ENCODE data around the gene SCAMP2.
"Not testable (repeated sequence)": the region's sequence is repeated elsewhere in the genome, so short reads cannot be mapped to it uniquely, and the experiment has no call there.

SCAMP2 gene

DNA sequence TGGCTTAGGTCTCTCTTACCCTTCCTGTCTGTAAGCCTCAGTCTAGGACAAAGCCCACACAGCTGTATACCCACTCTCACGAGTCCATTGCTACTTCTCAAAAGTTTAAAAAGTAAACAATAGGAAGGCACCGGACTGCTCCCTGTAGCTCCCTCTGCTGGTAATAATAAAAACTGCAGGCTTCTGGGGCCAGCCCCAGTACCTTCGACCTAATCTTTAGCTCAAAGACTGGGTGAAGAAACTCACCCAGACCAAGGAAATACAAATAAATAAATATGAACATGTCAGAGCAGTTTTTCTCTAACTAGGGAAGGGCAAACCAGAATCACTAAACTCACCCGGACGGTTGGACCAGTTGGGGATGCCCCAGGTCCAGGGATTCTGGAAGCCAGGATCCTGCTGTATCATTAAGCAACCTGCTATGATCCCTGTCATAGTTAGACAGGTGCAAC is 28.5 kb upstream of the SCAMP2 start:
- Histone ChIP-seq H3K4me1 (ENCODE audit: low read length) (peaks cover 35% of the 10 kb centered on the region), H3K9me3 (ENCODE audit: insufficient read depth, low read length) (no peaks in the 10 kb centered on the region), H3K79me2 (ENCODE audit: low read length) (peaks cover 27% of the 10 kb centered on the region), H3K4me3 (ENCODE audit: low read length) (no peak overlapping the region), H3K4me2 (ENCODE audit: low read length) (peak overlapping the region; percentile 9; the same call in 1 of the 2 replicates), H2AFZ (ENCODE audit: low read depth, low read length) (no peak overlapping the region), H3K36me3 (replicated peaks; ENCODE audit: low read depth, low read length) (peaks cover 76% of the 10 kb centered on the region), H3K9ac (ENCODE audit: low read length) (no peak overlapping the region), H4K20me1 (ENCODE audit: insufficient read depth, low read length) (no peaks in the 10 kb centered on the region), H3K27me3 (ENCODE audit: low read depth, low read length) (no peaks in the 10 kb centered on the region), H3K27ac (ENCODE audit: low read length) (peak overlapping the region; percentile 49)
- TF ChIP-seq, protein P1, sequence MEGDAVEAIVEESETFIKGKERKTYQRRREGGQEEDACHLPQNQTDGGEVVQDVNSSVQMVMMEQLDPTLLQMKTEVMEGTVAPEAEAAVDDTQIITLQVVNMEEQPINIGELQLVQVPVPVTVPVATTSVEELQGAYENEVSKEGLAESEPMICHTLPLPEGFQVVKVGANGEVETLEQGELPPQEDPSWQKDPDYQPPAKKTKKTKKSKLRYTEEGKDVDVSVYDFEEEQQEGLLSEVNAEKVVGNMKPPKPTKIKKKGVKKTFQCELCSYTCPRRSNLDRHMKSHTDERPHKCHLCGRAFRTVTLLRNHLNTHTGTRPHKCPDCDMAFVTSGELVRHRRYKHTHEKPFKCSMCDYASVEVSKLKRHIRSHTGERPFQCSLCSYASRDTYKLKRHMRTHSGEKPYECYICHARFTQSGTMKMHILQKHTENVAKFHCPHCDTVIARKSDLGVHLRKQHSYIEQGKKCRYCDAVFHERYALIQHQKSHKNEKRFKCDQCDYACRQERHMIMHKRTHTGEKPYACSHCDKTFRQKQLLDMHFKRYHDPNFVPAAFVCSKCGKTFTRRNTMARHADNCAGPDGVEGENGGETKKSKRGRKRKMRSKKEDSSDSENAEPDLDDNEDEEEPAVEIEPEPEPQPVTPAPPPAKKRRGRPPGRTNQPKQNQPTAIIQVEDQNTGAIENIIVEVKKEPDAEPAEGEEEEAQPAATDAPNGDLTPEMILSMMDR (IDR thresholded peaks at IDR 0.05; ENCODE audit: low read depth, low read length): peak; percentile 96
- TF ChIP-seq EZH2phosphoT487 (IDR thresholded peaks at IDR 0.05; ENCODE audit: low read depth): no peak

DNA sequence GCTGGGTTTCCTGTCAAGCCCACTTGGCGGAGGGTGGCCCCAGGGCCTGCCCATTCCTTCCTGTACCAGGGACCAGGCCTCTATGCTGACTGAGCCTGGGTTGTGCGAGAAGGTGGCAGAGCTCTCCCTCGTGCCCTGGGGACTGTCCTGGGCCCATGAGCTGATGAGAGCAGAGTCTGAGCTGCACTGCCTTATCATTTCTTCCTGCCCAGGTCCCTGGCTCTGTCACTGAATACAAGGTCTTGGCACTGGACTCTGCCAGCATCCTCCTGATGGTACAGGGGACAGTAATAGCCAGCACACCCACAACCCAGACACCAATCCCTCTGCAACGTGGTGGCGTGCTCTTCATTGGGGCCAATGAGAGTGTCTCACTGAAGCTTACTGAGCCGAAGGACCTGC is 24.1 kb upstream of the SCAMP2 start:
- TF ChIP-seq, protein P1 (IDR thresholded peaks at IDR 0.05; ENCODE audit: low read depth, low read length): no peak
- no peak for TF ChIP-seq EZH2phosphoT487 (IDR thresholded peaks at IDR 0.05; ENCODE audit: low read depth)
- no peak overlapping the region for H3K4me3 ChIP-seq (ENCODE audit: low read length)
- 0 out of 2 replicates have a peak overlapping the region, but pooled peaks have one; percentile 20 for H3K27ac ChIP-seq (ENCODE audit: low read length)
- H2AFZ ChIP-seq (ENCODE audit: low read depth, low read length): no peak overlapping the region
- no peaks in the 10 kb centered on the region for H3K27me3 ChIP-seq (ENCODE audit: low read depth, low read length)
- H3K9ac ChIP-seq (ENCODE audit: low read length): no peak overlapping the region
- H3K79me2 ChIP-seq (ENCODE audit: low read length): peaks cover 15% of the 10 kb centered on the region
- H3K36me3 ChIP-seq (replicated peaks; ENCODE audit: low read depth, low read length): peaks cover 82% of the 10 kb centered on the region
- H3K9me3 ChIP-seq (ENCODE audit: insufficient read depth, low read length): no peaks in the 10 kb centered on the region
- H3K4me2 ChIP-seq (ENCODE audit: low read length): no peak overlapping the region
- peaks cover 25% of the 10 kb centered on the region for H3K4me1 ChIP-seq (ENCODE audit: low read length)
- no peaks in the 10 kb centered on the region for H4K20me1 ChIP-seq (ENCODE audit: insufficient read depth, low read length)

DNA sequence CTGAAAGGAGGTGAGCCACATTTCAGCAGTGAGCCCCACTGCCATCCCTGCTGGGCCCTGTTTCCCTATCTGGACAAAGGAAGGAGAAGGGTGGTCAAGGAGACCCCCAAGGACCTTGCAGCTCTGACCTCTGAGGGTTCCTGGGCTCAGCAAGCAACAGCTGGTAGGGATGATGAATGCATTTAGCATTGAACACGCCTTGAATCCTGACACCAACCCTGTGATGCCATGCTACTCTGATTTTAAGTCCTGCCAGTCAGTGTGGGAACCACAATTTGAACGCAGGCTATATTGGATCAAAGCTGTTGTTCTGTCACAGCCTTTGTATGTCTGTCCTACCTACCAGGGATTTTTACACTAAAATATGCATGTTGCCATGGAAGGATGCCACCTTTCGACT is 23.2 kb upstream of the SCAMP2 start:
- no peak overlapping the region for H3K9ac ChIP-seq (ENCODE audit: low read length)
- no peaks in the 10 kb centered on the region for H3K9me3 ChIP-seq (ENCODE audit: insufficient read depth, low read length)
- H3K79me2 ChIP-seq (ENCODE audit: low read length): peaks cover 20% of the 10 kb centered on the region
- no peak overlapping the region for H2AFZ ChIP-seq (ENCODE audit: low read depth, low read length)
- H3K4me3 ChIP-seq (ENCODE audit: low read length): no peak overlapping the region
- no peaks in the 10 kb centered on the region for H3K27me3 ChIP-seq (ENCODE audit: low read depth, low read length)
- H4K20me1 ChIP-seq (ENCODE audit: insufficient read depth, low read length): no peaks in the 10 kb centered on the region
- peaks cover 81% of the 10 kb centered on the region for H3K36me3 ChIP-seq (replicated peaks; ENCODE audit: low read depth, low read length)
- no peak overlapping the region for H3K27ac ChIP-seq (ENCODE audit: low read length)
- no peak for TF ChIP-seq EZH2phosphoT487 (IDR thresholded peaks at IDR 0.05; ENCODE audit: low read depth)
- TF ChIP-seq, protein P1 (IDR thresholded peaks at IDR 0.05; ENCODE audit: low read depth, low read length): no peak
- H3K4me1 ChIP-seq (ENCODE audit: low read length): peaks cover 27% of the 10 kb centered on the region
- H3K4me2 ChIP-seq (ENCODE audit: low read length): no peak overlapping the region

DNA sequence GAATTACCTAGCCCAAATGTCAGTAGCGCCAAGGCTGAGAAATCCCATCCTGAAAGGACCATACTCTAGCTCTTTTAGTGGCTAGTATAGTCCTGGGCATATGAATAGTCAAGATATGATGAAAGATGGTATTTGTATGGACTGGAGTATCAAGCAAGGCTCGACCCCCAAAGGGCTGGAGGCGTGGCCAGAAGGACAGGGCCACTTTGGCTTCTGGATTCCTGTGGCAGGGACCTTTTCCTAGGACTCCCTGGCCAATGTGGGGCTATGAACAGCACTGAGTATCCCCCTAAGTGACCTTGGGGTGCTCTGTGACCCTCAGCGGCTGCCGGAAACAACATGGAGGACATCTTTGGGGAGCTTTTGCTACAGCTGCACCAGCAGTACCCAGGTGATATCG is 22.7 kb upstream of the SCAMP2 start:
- Histone ChIP-seq H2AFZ (ENCODE audit: low read depth, low read length) (no peak overlapping the region), H3K79me2 (ENCODE audit: low read length) (peaks cover 24% of the 10 kb centered on the region), H3K27me3 (ENCODE audit: low read depth, low read length) (no peaks in the 10 kb centered on the region), H3K9me3 (ENCODE audit: insufficient read depth, low read length) (no peaks in the 10 kb centered on the region), H3K9ac (ENCODE audit: low read length) (no peak overlapping the region), H3K27ac (ENCODE audit: low read length) (no peak overlapping the region), H3K4me2 (ENCODE audit: low read length) (no peak overlapping the region), H3K36me3 (replicated peaks; ENCODE audit: low read depth, low read length) (peaks cover 80% of the 10 kb centered on the region), H4K20me1 (ENCODE audit: insufficient read depth, low read length) (no peaks in the 10 kb centered on the region), H3K4me1 (ENCODE audit: low read length) (peaks cover 30% of the 10 kb centered on the region), H3K4me3 (ENCODE audit: low read length) (no peak overlapping the region)
- no peak for TF ChIP-seq EZH2phosphoT487 (IDR thresholded peaks at IDR 0.05; ENCODE audit: low read depth)
- TF ChIP-seq, protein P1 (IDR thresholded peaks at IDR 0.05; ENCODE audit: low read depth, low read length): no peak

DNA sequence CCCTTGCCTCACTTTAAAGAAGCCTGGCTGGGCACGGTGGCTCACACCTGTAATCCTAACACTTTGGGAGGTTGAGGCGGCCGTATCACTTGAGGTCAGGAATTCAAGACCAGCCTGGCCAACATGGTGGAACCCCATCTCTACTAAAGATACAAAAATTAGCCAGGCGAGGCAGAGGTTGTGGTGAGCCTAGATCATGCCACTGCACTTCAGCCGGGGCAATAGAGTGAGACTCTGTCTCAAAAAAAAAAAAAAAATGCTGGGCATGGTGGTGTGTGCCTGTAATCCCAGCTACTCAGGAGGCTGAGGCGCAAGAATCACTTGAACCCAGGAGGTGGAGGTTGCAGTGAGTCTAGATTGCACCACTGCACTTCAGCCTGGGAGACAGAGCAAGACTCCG is 21.2 kb upstream of the SCAMP2 start:
- Histone ChIP-seq H3K4me1 (ENCODE audit: low read length) (peaks cover 35% of the 10 kb centered on the region), H3K36me3 (replicated peaks; ENCODE audit: low read depth, low read length) (peaks cover 66% of the 10 kb centered on the region), H3K79me2 (ENCODE audit: low read length) (peaks cover 38% of the 10 kb centered on the region)
- not testable (repeated sequence) for H4K20me1 ChIP-seq (ENCODE audit: insufficient read depth, low read length); H3K4me3 ChIP-seq (ENCODE audit: low read length); H3K4me2 ChIP-seq (ENCODE audit: low read length); H2AFZ ChIP-seq (ENCODE audit: low read depth, low read length); H3K9me3 ChIP-seq (ENCODE audit: insufficient read depth, low read length); H3K27me3 ChIP-seq (ENCODE audit: low read depth, low read length); H3K27ac ChIP-seq (ENCODE audit: low read length); H3K9ac ChIP-seq (ENCODE audit: low read length)
